Right atrium auricular region (tissue), 2 donors: Measurements from ENCODE around the gene PIGL. TPM values are rescaled to one million over a fixed set of nuclear protein-coding genes. Genes with fewer than 3 reads are reported as not detected.

Experiments used
- DNase-seq: peaks from one replicate; pipeline ENCODE4 v3.0.0-alpha.2; 2019; ENCODE audit warnings: low spot score
- H3K27ac ChIP-seq, 2 donors: fragments of 200-600 bp; sonication (generic); 1 replicate in 1 of 2; 2 replicates in 1 of 2; pipeline ENCODE4 v1.5.1; 2016 to 2019
- H3K27me3 ChIP-seq, 2 donors: fragments of 200-600 bp; sonication (generic); one replicate each; pipeline versions ENCODE4 v1.5.1 to v1.6.0; 2017 to 2019
- H3K36me3 ChIP-seq: fragments of 200-600 bp; sonication (generic); one replicate; pipeline ENCODE4 v1.5.1; 2016
- H3K4me1 ChIP-seq, 2 donors: fragments of 200-600 bp; sonication (generic); one replicate each; pipeline versions ENCODE4 v1.5.1 to v1.6.0; 2017 to 2019
- H3K4me3 ChIP-seq, 2 donors: fragments of 200-600 bp; sonication (generic); 1 replicate in 1 of 2; 2 replicates in 1 of 2; pipeline ENCODE4 v1.5.1; 2017 to 2019; ENCODE audit warnings: mild to moderate bottlenecking in 1 of 2, moderate library complexity in 1 of 2
- H3K9me3 ChIP-seq, 2 donors: fragments of 200-600 bp; sonication (generic); one replicate each; pipeline ENCODE4 v1.5.1; 2019
- total RNA-seq, 2 donors: library from RNA; depleted of rRNA; stranded (reverse); fragments of >200 nt; gene quantifications; one replicate each; pipeline ENCODE4 v1.1.0, GENCODE V29; 2016
- TF ChIP-seq, protein P1 (sequence below), 2 donors: fragments of 200-600 bp; sonication (generic); IDR thresholded peaks; one replicate each; pipeline ENCODE4 v1.5.1; 2019; ENCODE audit warnings: antibody characterized with exemption in 2 of 2

Gene PIGL
- total RNA-seq, 2 donors from 2014 or later = 10.3 to 14.0 TPM

DNA sequence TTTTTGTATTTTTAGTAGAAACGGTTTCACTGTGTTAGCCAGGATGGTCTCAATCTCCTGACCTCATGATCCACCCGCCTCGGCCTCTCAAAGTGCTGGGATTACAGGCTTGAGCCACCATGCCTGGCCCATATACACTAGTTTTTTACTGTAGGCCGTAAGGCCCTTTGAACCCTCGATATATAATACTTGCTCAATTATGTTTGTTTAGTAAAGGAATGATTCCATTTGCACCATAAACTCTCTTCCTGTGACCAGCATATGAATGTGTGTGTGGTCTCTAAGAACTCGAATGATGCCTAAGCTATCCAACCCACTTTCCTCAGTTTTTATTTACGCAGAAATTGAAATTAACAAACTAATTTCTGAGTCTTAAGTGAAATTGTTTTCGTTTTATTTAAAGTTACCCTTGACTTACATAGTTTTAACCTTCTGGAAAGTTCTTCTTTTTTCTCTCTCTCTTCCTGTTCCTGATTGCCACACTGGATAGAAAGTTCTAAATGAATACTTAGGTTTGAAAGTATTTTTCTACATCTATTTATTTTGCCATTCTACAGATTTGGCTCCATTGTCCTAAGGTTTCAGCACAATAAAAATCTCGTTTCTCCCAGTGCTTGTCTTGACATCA is 37.9 kb downstream of the PIGL start:
- H3K4me1 ChIP-seq = peaks cover 0 to 16% of the 10 kb centered on the region in 2 donors
- TF ChIP-seq, protein P1, sequence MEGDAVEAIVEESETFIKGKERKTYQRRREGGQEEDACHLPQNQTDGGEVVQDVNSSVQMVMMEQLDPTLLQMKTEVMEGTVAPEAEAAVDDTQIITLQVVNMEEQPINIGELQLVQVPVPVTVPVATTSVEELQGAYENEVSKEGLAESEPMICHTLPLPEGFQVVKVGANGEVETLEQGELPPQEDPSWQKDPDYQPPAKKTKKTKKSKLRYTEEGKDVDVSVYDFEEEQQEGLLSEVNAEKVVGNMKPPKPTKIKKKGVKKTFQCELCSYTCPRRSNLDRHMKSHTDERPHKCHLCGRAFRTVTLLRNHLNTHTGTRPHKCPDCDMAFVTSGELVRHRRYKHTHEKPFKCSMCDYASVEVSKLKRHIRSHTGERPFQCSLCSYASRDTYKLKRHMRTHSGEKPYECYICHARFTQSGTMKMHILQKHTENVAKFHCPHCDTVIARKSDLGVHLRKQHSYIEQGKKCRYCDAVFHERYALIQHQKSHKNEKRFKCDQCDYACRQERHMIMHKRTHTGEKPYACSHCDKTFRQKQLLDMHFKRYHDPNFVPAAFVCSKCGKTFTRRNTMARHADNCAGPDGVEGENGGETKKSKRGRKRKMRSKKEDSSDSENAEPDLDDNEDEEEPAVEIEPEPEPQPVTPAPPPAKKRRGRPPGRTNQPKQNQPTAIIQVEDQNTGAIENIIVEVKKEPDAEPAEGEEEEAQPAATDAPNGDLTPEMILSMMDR (IDR thresholded peaks at IDR 0.05) = no peak
- no peaks in the 10 kb centered on the region for H3K27me3 ChIP-seq
- no peak for DNase-seq
- no peaks in the 10 kb centered on the region for H3K36me3 ChIP-seq
- no peak overlapping the region for H3K4me3 ChIP-seq
- no peak overlapping the region for H3K27ac ChIP-seq
- no peaks in the 10 kb centered on the region for H3K9me3 ChIP-seq

DNA sequence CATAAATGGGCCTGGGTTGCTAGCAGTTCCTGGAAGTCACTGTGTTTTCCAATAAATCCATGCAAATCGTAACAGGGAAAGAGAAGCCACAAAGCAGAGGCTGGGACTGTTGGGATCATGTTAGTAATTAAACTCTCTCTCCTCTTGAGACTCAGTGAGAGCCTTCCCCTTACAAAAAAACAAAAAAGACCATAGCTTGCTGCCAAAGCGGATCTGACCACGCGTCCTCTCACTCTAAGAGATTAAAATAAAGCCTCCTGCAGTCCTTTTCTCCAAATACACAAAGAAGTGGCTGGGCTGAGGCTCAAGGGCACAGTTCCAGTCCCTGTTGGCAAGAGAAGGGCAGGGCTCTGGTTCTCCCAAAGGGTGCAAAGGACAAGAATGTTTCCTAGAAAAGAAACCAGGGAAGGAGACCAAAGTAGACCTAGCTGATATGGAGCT is 38.5 kb downstream of the PIGL start:
- no peak overlapping the region for H3K4me3 ChIP-seq
- TF ChIP-seq, protein P1 (IDR thresholded peaks at IDR 0.05) = no peak
- DNase-seq = peak; percentile 61

DNA sequence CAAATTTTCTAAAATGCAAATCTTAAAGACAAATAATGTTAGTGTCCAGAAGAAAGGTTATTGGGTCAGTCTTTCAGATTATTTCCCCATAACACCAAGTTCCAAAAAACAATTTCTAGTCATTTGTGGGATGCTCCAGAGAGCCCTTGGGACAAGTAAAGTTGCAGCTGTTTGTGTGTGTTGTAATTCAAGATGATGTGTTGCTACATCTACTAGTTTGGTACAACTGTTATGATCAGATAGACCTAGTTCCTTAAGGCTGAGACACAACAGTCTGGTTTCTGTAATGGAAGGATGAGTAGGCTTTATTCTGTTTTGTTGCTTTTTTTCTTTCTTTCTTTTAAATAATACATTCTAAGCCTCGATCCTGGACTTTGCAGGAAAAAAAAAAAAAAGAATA is 41.9 kb downstream of the PIGL start:
- Histone ChIP-seq H3K9me3 (no peaks in the 10 kb centered on the region), H3K27ac (no peak overlapping the region), H3K4me3 (no peak overlapping the region), H3K4me1 (peaks cover 0 to 16% of the 10 kb centered on the region in 2 donors), H3K36me3 (no peaks in the 10 kb centered on the region), H3K27me3 (no peaks in the 10 kb centered on the region)
- TF ChIP-seq, protein P1 (IDR thresholded peaks at IDR 0.05) = no peak
- DNase-seq = no peak

More for the DNA sequence above, 38.5 kb downstream of the PIGL start:
- Histone ChIP-seq H3K4me1 (peaks cover 0 to 16% of the 10 kb centered on the region in 2 donors), H3K9me3 (no peaks in the 10 kb centered on the region), H3K36me3 (no peaks in the 10 kb centered on the region), H3K27ac (peak overlapping the region in 1 of 2 donors; percentile 14), H3K27me3 (no peaks in the 10 kb centered on the region)

DNA sequence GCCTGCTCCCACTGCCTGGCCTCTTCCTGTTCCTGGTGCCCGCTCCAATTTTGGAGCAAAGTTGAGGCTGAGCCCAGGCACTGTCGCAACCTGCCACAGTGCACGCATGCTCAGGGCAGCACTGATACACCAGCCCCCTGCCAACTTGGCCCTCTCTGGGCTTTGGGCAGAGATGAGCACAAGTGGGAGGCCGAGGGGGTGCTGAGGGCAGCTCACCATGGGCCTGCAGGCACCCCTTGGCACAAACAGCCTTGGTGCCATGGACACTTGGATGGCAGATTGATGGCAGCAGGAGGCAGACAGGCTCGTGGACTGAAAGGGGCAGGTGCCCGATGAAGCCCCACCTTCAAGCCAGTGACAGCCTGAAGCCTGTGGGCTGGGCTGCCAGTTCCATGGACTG is 42.9 kb downstream of the PIGL start:
- Histone ChIP-seq H3K4me1 (peaks cover 0 to 16% of the 10 kb centered on the region in 2 donors), H3K36me3 (no peaks in the 10 kb centered on the region), H3K4me3 (no peak overlapping the region), H3K9me3 (no peaks in the 10 kb centered on the region), H3K27me3 (no peaks in the 10 kb centered on the region), H3K27ac (no peak overlapping the region)
- TF ChIP-seq, protein P1 (IDR thresholded peaks at IDR 0.05) = no peak
- no peak for DNase-seq

DNA sequence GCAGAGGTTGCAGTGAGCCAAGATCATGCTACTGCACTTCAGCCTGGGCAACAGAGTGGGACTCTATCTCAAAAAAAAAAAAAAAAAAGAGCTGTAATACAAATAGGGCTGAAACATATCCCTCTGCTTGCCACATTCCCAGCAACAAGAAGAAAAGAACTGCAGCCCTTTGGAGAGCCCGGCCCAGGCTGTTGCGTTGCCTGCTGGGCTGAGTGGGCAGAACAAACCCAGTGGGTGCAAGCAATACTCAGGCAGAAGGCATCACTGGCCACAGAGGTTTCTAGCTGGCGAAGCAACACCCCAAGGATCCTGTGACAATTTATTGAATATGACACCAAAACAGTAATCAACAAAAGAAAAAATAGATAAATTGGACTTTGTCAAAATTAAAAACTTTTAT is 44.0 kb downstream of the PIGL start:
- H3K9me3 ChIP-seq = no peaks in the 10 kb centered on the region
- no peaks in the 10 kb centered on the region for H3K36me3 ChIP-seq
- H3K4me3 ChIP-seq = no peak overlapping the region
- no peak overlapping the region for H3K27ac ChIP-seq
- TF ChIP-seq, protein P1 (IDR thresholded peaks at IDR 0.05) = no peak
- H3K27me3 ChIP-seq = no peaks in the 10 kb centered on the region
- H3K4me1 ChIP-seq = peaks cover 0 to 7% of the 10 kb centered on the region in 2 donors
- no peak for DNase-seq

DNA sequence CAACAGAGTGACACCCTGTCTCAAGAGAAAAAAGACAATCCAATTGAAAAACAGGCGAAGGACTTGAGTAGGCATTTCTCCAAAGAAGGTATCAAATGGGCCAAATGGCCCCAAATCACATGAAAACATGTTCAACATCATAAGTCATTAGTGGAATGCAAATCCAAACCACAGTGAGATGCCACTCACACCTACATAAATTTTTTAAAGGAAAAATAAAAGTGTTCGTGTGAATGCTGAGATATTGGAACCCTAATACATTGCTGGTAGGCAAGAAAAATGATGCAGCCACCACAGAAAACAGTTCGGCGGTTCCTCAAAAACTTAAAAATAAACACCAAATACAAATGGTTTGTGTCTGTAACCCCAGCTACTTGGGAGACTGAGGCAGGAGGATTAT is 45.2 kb downstream of the PIGL start:
- no peaks in the 10 kb centered on the region for H3K27me3 ChIP-seq
- H3K36me3 ChIP-seq = no peaks in the 10 kb centered on the region
- no peaks in the 10 kb centered on the region for H3K9me3 ChIP-seq
- H3K27ac ChIP-seq = no peak overlapping the region
- H3K4me3 ChIP-seq = no peak overlapping the region
- no peaks in the 10 kb centered on the region for H3K4me1 ChIP-seq
- TF ChIP-seq, protein P1 (IDR thresholded peaks at IDR 0.05) = no peak
- DNase-seq = no peak
